GM19035 (cell line): ENCODE measurements around the gene SRPK1.
"Not testable (repeated sequence)": the region's sequence is repeated elsewhere in the genome, so short reads cannot be mapped to it uniquely, and the experiment has no call there.

Experiments
- ATAC-seq: cut with Tn5 transposase; IDR thresholded peaks from one replicate; pipeline ENCODE4 v1.9.1; 2021; ENCODE audit not compliant: unreplicated experiment

SRPK1 gene

DNA sequence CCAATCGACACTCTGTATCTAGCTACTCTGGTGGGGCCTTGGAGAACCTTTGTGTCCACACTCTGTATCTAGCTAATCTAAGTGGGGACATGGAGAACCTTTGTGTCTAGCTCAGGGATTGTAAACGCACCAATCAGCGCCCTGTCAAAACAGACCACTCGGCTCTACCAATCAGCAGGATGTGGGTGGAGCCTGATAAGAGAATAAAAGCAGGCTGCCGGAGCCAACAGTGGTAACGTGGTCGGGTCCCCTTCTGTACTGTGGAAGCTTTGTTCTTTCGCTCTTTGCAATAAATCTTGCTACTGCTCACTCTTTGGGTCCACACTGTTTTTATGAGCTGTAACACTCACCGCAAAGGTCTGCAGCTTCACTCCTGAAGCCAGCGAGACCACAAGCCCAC lies 11.0 kb upstream of the SRPK1 start:
- ATAC-seq = not testable (repeated sequence)

DNA sequence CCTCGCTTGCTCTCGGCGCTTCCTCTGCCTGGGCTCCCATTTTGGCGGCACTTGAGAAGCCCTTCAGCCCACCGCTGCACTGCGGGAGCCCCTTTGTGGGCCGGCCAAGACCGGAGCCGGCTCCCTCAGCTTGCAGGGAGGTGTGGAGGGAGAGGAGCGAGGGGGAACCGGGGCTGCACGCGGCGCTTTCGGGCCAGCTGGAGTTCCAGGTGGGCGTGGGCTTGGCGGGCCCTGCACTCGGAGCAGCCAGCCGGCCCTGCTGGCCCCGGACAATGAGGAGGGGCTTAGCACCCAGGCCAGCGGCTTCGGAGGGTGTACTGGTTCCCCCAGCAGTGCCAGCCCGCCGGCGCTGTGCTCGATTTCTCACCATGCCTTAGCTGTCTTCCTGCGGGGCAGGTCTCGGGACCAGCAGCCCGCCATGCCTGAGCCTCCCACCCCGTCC lies 10.2 kb upstream of the SRPK1 start:
- no peak for ATAC-seq

DNA sequence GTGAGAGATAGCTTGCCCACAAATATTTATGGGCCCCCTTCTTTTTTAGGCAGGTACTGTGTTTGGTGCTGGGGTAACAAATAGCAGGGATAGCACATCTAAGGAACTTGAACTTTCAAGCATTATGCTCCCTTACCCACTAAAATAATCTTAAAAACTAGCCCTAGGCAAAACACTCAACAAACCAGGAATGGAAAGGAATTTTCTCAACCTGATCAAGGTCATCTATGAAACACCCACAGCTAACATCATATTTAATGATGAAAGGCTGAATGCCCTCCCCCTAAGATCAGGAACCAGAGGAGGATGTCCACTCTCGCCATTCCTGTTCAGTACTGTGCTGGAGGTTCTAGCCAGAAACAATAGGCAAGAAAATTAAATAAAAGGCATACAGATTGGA lies 8.7 kb upstream of the SRPK1 start:
- no peak for ATAC-seq

DNA sequence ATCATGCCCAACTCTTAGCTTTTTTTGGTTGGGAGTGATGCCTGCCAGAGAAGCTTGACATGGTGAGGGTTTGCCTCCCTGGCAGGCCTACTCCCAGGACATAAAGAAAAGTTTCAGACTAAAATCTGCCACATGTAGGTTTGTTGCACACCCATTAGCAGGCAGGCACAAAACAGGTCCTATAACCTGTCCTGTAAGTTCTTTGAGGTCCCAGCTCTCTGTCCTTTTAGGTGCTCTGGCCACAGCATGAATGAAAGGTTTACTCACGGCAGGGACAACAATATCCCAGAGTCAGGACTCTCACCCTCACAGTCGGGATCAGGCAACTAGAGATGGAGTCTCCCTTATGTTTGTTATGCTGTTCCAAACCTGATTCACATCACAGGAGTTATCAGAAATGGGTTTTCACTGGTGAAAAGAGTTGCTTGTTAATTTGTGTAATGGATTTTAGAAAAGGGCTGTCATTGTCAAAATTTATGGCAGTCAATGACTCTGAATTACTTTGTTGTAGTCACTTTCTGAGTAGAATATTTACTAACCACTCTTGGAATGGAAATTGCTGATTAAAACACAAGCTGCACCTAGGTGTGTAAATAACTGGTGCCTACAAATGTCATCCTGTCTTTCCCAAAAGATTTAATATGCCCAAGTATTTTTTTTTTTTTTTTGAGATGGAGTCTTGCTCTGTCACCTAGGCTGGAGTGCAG lies 5.8 kb upstream of the SRPK1 start:
- ATAC-seq = no peak

DNA sequence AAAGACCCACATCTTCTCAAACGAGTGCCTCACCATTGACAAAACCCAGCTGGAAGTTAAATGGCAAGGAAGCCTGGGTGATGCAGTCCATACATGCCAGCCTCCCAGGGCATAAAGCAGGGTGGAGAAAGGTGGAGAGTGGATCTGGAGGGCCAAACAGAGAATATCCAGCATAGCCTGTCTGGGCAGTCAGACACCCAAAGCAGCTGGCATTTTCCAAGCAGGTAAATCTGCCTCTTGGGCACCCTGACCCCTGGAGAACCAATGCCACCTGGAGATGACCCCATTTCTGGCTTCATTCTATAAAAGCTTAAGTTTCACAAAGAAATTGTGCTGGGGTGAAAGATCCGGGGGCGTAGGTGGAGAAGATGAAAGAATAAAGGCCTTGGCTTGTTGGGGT lies 5.1 kb upstream of the SRPK1 start:
- ATAC-seq = no peak

DNA sequence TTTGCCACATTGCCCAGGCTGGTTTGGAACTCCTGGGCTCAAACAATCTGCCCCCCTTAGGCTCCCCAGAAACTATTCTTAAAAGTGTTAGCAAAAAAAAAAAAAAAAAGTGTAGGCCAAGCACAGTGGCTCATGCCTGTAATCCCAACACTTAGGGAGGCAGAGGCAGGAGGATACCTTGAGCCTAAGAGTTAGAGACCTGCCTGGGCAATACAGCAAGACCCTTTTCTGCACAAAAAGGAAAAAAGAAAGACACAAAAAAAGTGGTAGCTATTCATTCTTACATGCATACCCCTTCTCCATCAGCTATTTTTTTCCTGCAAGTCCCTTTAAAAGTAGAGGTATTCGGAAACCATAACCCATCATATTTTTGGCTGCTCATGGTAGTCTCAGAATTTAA lies 3.2 kb upstream of the SRPK1 start:
- no peak for ATAC-seq

DNA sequence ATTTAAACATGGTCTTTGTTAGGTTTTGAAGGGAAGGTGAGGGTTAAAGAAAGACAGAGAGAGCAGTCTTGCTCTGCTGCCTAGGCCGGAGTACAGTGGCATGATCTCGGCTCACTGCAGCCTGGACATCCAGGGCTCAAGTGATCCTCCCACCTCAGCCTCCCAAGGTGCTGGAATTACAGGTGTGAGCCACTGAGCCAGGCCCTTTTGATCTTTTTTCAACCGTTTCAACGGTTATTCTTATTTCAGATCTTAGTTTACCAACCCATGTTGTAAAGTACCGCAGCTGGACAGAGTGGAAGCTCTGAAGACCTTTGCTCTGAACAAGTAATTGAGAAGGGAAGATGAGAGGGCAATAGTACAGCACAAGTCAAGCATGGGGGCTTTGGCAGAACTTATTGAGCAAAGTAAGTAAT lies 1.2 kb upstream of the SRPK1 start:
- no peak for ATAC-seq

DNA sequence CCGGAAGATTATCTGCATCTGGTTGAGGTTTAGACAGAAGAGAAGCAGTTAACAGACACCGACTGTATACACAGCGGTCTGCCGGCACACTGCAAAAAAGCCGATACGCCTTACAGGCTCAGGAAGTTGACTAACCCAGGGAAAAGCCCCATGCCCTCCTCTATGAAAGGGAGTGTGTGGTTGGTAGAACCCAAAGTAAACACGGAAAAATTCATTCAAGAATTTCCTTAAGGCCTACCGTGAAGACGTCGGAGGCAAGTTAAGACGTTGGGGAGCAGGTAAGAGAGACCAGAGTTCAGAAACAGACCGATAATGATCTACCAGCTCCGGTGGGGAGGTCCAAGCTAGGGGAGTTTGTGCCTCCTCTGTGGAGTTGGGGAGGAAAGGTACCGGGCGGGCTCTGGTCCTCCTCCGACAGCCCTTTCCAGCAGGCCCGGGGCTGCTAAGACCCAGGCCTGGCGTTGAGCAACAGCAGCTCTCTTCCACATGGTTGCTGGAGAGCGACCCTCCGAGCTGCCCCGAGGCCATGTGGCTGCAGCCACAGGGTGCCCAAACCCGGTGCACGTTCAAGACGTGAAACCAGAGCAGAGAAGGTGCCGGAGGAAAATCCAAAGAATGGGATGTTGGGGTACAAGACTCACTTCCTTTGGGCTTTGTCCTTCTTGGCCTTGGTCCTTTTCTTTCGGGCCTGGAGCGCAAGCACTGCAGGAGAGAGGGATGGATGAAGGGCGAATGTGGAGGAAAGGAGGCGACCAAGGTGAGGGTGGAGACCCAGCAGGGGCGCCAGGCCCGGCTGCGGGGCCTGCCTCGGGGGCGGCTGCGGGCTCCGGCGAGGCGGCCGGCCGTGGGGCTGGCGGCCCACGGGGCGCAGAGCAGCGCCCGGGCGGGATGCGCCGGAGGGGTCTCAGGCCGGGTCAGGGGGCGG lies 809 bp downstream of the SRPK1 start:
- peak; percentile 30 for ATAC-seq

DNA sequence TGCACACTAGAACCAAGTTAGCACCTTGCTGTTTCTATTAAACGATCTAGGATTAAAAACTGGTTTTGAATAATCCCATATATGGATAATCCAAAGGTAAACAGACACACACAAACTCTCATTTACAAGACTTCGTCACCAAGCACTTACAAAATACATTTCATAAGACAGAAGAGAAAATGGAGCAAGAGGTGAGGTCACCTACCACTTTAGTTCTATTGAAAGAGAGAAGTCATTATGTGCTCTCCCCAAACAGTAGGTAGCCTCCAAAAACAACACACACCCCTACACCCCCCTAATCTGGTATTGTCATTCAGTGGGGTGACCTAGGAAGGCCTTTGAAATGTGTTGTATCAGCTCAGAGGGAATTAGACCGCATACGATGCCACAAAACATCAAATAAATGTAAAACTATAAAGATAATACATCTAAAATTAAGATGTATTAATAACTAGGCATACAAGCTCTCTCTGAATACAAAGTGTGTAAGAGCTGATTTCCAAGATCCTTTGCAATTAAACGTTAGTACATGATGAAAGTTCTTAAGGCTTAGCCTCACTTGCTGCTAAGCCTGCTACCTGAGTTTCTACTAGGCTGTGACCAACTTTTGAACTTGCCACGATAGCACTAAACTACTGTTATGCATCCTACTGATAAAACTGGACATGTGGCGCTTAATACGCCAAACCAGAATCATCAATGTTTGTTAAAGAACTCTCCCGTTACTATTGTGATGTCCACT lies 1.6 kb downstream of the SRPK1 start:
- ATAC-seq = peak; percentile 11

DNA sequence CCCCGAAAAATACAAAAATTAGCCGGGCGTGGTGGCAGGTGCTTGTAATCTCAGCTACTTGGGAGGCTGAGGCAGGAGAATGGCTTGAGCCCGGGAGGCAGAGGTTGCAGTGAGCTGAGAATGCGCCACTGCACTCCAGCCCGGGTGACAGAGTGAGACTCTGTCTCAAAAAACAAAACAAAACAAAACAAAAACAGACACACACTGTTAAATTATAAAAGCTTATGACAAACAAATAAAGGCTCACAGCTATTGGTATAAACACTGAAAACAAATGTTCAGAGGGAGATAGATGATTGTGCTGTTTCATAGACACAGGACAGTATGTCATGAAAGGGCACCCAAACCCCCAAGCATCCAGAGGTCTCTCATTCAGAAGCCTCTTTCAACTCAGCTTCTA lies 4.0 kb downstream of the SRPK1 start:
- not testable (repeated sequence) for ATAC-seq

DNA sequence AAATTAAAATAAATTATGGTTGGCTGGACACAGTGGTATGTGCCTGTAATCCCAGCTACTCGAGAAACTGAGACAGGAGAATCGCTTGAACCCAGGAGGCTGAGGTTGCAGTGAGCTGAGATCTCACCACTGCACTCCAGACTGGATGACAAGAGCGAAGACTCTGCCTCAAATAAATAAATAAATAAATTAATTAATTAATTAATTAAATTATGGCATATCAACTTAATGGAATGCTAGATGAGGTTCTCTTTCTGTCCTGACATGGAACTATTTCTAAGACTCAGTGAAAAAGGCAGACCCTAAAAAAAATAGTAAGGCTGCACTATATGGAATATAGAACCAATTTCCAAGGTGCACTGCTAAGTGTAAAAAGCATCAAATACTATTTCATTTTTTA lies 4.8 kb downstream of the SRPK1 start:
- ATAC-seq = no peak

DNA sequence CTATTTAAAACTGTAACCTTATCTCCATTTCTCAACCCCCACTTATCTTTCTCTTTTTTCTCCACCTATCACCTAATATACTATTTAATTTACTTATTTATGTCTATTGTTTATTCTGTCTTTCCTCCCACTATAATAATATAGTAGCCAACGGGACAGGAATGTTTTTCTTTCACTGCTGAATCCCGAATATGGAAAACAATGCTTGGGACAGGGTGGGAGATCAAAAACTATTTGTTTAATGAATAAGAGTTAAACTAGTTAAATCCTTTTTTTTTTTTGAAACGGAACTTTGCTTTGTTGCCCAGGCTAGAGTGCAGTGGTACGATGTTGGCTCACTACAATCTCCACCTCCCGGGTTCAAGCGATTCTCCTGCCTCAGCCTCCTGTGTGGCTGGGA lies 6.4 kb downstream of the SRPK1 start:
- no peak for ATAC-seq

DNA sequence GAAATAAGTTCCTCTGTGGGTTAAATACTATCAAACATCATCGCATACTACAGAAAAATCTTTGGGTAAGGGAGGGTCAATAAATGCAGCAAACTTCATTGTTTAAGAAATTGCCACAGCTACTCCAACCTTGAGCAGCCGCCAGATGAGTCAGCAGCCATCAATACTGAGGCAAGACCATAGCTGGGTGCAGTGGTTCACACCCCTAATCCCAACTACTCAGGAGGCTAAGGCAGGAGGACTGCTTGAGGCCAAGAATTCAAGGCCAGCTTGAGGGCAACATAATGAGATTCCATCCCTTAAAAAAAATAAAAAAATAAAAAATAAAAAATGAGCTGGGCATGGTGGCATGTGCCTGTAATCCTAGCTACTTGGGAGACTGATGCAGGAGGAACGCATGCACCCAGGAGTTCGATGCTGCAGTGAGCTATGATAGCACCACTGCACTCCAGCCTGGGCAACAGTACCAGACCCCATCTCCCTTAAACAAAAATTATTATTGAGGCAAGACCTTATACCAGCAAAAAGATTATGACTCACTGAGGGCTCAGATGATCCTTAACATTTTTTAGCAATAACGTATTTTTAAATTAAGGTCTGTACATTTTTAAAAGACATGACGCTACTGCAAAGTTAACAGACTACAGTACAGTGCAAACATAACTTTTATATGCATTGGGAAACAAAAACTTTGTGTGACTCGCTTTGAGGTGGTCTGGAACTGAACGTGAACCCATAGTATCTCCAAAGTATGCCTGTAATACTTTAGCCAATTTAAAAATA lies 8.8 kb downstream of the SRPK1 start:
- no peak for ATAC-seq

DNA sequence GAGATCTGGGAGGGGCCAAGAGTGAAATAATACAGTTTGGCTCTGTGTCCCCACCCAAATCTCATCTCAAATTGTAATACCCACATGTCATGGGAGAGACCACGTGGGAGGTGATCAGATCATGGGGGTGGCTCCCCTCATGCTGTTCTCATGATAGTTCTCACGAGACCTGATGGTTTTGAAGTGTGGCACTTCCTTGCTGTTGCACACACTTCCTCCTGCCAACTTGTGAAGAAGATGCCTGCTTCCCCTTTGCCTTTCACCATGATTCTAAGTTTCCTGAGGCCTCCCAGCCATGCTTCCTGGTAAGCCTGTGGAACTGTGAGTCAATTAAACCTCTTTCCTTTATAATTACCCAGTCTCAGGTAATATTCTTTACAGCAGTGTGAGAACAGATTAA lies 11.3 kb downstream of the SRPK1 start:
- not testable (repeated sequence) for ATAC-seq

DNA sequence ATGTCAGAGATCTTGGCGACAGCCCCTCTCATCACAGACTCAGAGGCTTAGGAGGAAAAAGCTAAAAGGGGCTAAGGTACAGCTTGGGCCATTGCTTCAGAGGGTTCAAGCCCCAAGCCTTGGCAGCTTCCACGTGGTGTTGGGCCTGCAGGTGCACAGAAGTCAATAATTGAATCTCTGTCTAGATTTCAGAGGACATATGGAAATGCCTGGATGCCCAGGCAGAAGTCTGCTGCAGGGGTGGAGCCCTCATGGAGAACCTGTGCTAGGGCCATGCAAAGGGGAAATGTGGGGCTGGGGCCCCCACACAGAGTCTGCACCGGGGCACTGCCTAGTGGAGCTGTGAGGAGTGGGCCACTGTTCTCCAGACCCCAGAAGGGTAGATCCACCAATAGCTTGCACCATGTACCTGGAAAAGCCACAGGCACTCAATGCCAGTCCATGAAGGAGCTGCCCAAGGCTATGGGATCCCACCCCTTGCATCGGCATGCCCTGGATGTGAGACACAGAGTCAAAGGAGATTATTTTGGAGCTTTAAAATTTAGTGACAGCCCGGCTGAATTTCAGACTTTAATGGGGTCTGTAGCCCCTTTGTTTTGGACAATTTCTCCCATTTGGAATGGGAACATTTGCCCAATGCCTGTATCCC lies 12.0 kb downstream of the SRPK1 start:
- ATAC-seq = not testable (repeated sequence)

DNA sequence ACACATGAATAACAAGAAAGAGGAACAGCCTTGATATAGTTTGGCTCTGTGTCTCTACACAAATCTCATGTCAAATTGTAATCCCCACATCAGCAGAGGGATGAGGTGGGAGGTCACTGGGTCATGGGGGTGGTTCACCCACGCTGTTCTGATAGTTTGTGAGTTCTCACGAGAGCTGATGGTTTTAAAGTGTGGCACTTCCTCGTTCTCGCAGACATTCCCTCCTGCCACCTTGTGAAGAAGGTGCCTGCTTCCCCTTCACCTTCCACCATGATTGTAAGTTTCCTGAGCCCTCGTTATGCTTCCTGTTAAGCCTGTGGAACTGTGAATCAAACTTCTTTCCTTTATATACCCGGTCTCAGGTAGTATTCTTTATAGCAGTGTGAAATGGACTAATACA lies 13.1 kb downstream of the SRPK1 start:
- ATAC-seq = no peak

DNA sequence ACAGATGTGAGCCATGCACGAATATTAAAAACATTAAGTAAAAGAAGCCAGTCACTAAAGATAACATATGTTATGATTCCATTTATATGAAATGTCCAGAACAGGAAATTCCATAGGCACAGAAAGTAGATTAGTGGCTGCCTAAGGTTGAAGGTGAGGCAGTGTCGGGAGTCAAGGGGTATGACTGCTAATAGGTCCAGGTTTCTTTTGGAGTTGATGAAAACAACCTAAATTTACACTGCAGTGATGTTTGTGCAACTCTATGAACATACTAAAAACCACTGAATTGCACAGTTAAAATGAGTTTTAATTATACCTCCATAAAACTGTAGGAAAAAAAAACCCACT lies 14.4 kb downstream of the SRPK1 start:
- ATAC-seq = no peak

DNA sequence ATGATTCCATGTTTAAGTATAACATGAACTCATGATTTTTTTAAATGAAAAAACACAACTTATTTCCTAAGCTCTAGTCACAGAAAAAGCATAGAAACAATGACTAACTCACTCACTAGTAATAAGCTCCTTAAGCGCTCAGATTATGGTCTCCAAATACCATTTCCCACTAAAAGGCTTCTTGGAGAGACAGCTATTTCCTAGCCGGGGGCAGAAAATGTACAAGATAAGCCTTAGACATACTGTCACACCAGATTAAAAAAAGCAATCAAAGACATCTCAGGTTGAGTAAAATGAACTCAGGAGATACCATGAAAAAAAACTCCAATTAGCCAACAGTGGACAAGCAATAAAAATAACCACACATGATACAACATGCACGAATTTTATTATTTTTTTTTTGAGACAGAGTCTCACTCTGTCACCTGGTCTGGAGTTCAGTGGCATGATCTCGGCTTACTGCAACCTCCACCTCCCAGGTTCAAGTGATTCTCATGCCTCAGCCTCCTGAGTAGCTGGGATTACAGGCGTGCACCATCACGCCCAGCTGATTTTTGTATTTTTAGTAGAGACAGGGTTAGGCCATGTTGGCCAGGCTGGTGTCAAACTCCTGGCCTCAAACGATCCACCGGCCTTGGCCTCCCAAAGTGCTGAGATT lies 14.9 kb downstream of the SRPK1 start:
- no peak for ATAC-seq

DNA sequence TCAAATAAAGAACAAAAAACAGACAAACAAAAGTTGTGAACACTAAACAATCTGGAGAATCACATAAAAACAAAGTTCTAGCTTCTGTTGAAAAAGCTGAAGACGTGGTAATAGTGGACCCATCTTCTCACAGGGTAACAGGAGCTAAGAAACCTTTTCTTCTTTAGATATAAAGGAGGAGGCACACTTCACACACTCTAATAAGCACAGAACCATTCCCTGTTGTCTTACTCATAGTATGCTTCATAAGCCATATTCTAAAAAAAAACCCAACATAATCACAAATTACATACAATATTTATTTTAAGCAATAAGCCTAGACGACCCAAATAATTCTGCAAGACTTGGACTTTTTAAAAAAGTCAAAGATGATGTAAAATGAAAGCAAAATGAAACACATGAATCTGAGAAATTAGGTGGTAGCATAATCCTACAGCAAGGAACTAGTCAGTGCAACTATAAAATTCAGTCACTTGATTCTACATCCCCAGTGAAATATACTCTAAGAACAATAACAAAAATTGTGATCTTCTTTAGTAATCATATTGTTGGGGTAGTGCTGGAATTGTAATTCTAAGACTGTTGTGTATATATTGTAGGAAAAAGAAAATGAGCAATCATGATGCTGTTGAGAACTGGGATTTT lies 15.6 kb downstream of the SRPK1 start:
- ATAC-seq = no peak
